IMR-90 (cell line): Measurements from ENCODE around the gene PIRT. TPM values are rescaled to one million over a fixed set of nuclear protein-coding genes. Genes with fewer than 3 reads are reported as not detected.

Experiments used
- ATAC-seq: fragments of 200-7000 bp; cut with Tn5 transposase; 2 replicates; pipeline ENCODE4 v1.9.1; 2020; ENCODE audit warnings: low read depth, mild to moderate bottlenecking, moderate library complexity
- BruUV-seq: library from RNA; stranded (reverse); fragments of 400-500 nt; replicated peaks from 2 replicates; lab custom pipeline; 2021; lab: Mats Ljungman, UMichigan
- CTCF ChIA-PET: fragments of 300-600 bp; formaldehyde crosslinking; extraction: SDS; loops from one replicate; lab custom pipeline; 2021; ENCODE audit warnings: antibody characterized with exemption; lab: Yijun Ruan, JAX
- POLR2A ChIA-PET: fragments of 300-600 bp; sonication (Branson Sonifier 250); formaldehyde crosslinking; loops from one replicate; lab custom pipeline; 2022; ENCODE audit warnings: antibody characterized with exemption; ENCODE audit not compliant: unreplicated experiment; lab: Charles Lee
- DNase-seq: peaks from one replicate; pipeline ENCODE4 v3.0.0; 2013
- H2AFZ ChIP-seq: replicated peaks from 2 replicates; pipeline ENCODE3; 2013; ENCODE audit warnings: low read length, mild to moderate bottlenecking; ENCODE audit not compliant: poor library complexity
- H2AK5ac ChIP-seq: 2 replicates; pipeline ENCODE4 v1.6.1; 2013; ENCODE audit warnings: low read depth, low read length, inconsistent platforms
- H2AK9ac ChIP-seq: replicated peaks from 2 replicates; pipeline ENCODE3; 2013; ENCODE audit warnings: mild to moderate bottlenecking, low read depth, low read length, moderate library complexity; ENCODE audit not compliant: poor library complexity
- H2BK120ac ChIP-seq: 2 replicates; pipeline ENCODE4 v1.6.1; 2013; ENCODE audit warnings: low read depth, low read length, inconsistent platforms
- H2BK15ac ChIP-seq: 3 replicates; pipeline ENCODE4 v1.6.1; 2013; ENCODE audit warnings: low read depth, low read length, inconsistent platforms
- H2BK20ac ChIP-seq: 2 replicates; pipeline ENCODE4 v1.6.1; 2013; ENCODE audit warnings: low read depth, mild to moderate bottlenecking, inconsistent platforms, low read length, moderate library complexity
- H2BK5ac ChIP-seq: 2 replicates; pipeline ENCODE4 v1.6.1; 2013; ENCODE audit warnings: mild to moderate bottlenecking, low read depth, low read length, inconsistent platforms; ENCODE audit not compliant: poor library complexity, severe bottlenecking
- H3K14ac ChIP-seq: replicated peaks from 2 replicates; pipeline ENCODE4 v1.6.1; 2013; ENCODE audit warnings: low read depth, low read length, inconsistent platforms
- H3K18ac ChIP-seq: 2 replicates; pipeline ENCODE4 v1.6.1; 2013; ENCODE audit warnings: low read depth, low read length, control low read depth
- H3K23ac ChIP-seq: 2 replicates; pipeline ENCODE4 v1.6.1; 2013; ENCODE audit warnings: low read depth, low read length, inconsistent platforms
- H3K27ac ChIP-seq: 2 replicates; pipeline ENCODE4 v1.5.1; 2013; ENCODE audit warnings: mild to moderate bottlenecking, control low read depth, low read length; ENCODE audit not compliant: insufficient read depth
- H3K27me3 ChIP-seq: 2 replicates; pipeline ENCODE4 v1.6.1; 2013; ENCODE audit warnings: low read length; ENCODE audit not compliant: control insufficient read depth, insufficient read depth
- H3K36me3 ChIP-seq: 2 replicates; pipeline ENCODE4 v1.6.1; 2013; ENCODE audit warnings: low read length, mixed read lengths; ENCODE audit not compliant: control insufficient read depth, insufficient read depth
- H3K4ac ChIP-seq: 2 replicates; pipeline ENCODE4 v1.6.1; 2013; ENCODE audit warnings: low read depth, low read length, inconsistent platforms
- H3K4me1 ChIP-seq: 2 replicates; pipeline ENCODE4 v1.6.1; 2013; ENCODE audit warnings: low read length, mixed read lengths; ENCODE audit not compliant: control insufficient read depth, insufficient read depth
- H3K4me2 ChIP-seq: 2 replicates; pipeline ENCODE4 v1.6.1; 2013; ENCODE audit warnings: low read depth, mild to moderate bottlenecking, control low read depth, low read length, moderate library complexity
- H3K4me3 ChIP-seq: 2 replicates; pipeline ENCODE4 v1.5.1; 2013; ENCODE audit warnings: low read depth, mild to moderate bottlenecking, control low read depth, low read length, moderate library complexity; ENCODE audit not compliant: insufficient read depth
- H3K56ac ChIP-seq: 2 replicates; pipeline ENCODE4 v1.6.1; 2013; ENCODE audit warnings: low read length, inconsistent platforms; ENCODE audit not compliant: insufficient read depth; ENCODE audit errors: extremely low read depth
- H3K79me1 ChIP-seq, 2 experiments: 2 replicates each; pipeline ENCODE4 v1.6.1; 2013; ENCODE audit warnings: low read length in 2 of 2, inconsistent platforms in 1 of 2, low read depth in 1 of 2
- H3K9ac ChIP-seq: 2 replicates; pipeline ENCODE4 v1.6.1; 2013; ENCODE audit warnings: low read depth, low read length, control low read depth
- H3K9me1 ChIP-seq: 2 replicates; pipeline ENCODE4 v1.6.1; 2013; ENCODE audit warnings: low read length, inconsistent platforms; ENCODE audit not compliant: insufficient read depth
- H3K9me3 ChIP-seq: 2 replicates; pipeline ENCODE4 v1.6.1; 2013; ENCODE audit warnings: low read length; ENCODE audit not compliant: control insufficient read depth, insufficient read depth
- H4K20me1 ChIP-seq: 2 replicates; pipeline ENCODE4 v1.6.1; 2013; ENCODE audit warnings: low read length, inconsistent platforms; ENCODE audit not compliant: insufficient read depth
- H4K5ac ChIP-seq: 2 replicates; pipeline ENCODE4 v1.6.1; 2013; ENCODE audit warnings: mild to moderate bottlenecking, low read depth, low read length, control low read depth
- H4K8ac ChIP-seq, 2 experiments: 2 replicates each; pipeline ENCODE4 v1.6.1; 2013; ENCODE audit warnings: low read depth in 2 of 2, low read length in 2 of 2, control low read depth in 1 of 2, inconsistent platforms in 1 of 2
- H4K91ac ChIP-seq: 2 replicates; pipeline ENCODE4 v1.6.1; 2013; ENCODE audit warnings: low read depth, low read length, inconsistent platforms; ENCODE audit not compliant: insufficient read depth
- BHLHE40 ChIP-seq: fragments of 150-350 bp; IDR thresholded peaks from 2 replicates; pipeline ENCODE4 v1.6.1; 2016; ENCODE audit warnings: mild to moderate bottlenecking, low read depth, low read length
- CEBPB ChIP-seq: IDR thresholded peaks from 2 replicates; pipeline ENCODE4 v1.6.1; 2012; ENCODE audit warnings: low read depth, low read length, improper control_type of control experiment
- FOS ChIP-seq: fragments of 150-350 bp; IDR thresholded peaks from 2 replicates; pipeline ENCODE4 v1.6.1; 2016; ENCODE audit warnings: low read depth, low read length
- NFE2L2 ChIP-seq: fragments of 150-350 bp; IDR thresholded peaks from 2 replicates; pipeline ENCODE4 v1.6.1; 2016; ENCODE audit warnings: low read depth, mild to moderate bottlenecking, low read length
- RCOR1 ChIP-seq: IDR thresholded peaks from 2 replicates; pipeline ENCODE4 v1.6.1; 2012; ENCODE audit warnings: mild to moderate bottlenecking, low read length, improper control_type of control experiment; ENCODE audit not compliant: insufficient replicate concordance
- SMC3 ChIP-seq: fragments of 150-350 bp; IDR thresholded peaks from 2 replicates; pipeline ENCODE4 v1.6.1; 2016; ENCODE audit warnings: low read depth, mild to moderate bottlenecking, antibody characterized with exemption, low read length, moderate library complexity
- WGBS, 2 experiments: methylation state at CpG; one replicate each; pipeline versions ENCODE4 v1.1.5 to v1.1.7; 2013; ENCODE audit warnings: missing lambda C conversion rate in 2 of 2; ENCODE audit not compliant: insufficient read length in 1 of 2; ENCODE audit errors: extremely low coverage in 2 of 2; 5-methylcytosine and 5-hydroxymethylcytosine counted together
- dilution Hi-C: fragments of 300-500 bp; cut with HindIII; formaldehyde crosslinking; loops from one replicate; pipeline ENCODE4 v1.14.3; 2018; ENCODE audit warnings: low sequenced_read_pairs; ENCODE audit not compliant: unreplicated experiment
- in situ Hi-C: fragments of 300-500 bp; cut with MboI; formaldehyde crosslinking; loops from 3 replicates; pipeline ENCODE4 v1.14.3; 2019; ENCODE audit warnings: low sequenced_read_pairs, inconsistent platforms, mixed read lengths
- intact Hi-C: fragments of 100-400 bp; cut with micrococcal nuclease; formaldehyde crosslinking; loops from 2 replicates; pipeline ENCODE4 v1.10.0; 2022
- polyA plus RNA-seq, 3 experiments: library from polyadenylated mRNA; depleted of rRNA; stranded (reverse); fragments of >200 nt; gene quantifications; 2 replicates each; pipeline ENCODE4 v1.2.3, GENCODE V29; 2012; ENCODE audit warnings: low replicate concordance in 1 of 3
- total RNA-seq: library from RNA; depleted of rRNA; stranded (reverse); fragments of >200 nt; gene quantifications from 2 replicates; pipeline ENCODE4 v1.2.3, GENCODE V29; 2012

Gene PIRT
- total and polyA plus RNA-seq, 2 of the 4 experiments (the other 2 are of a cell fraction) = not detected

GRCh38 chr17:10809605-10810004 lies 28.3 kb downstream of the PIRT start:
- POLR2A ChIA-PET = no interaction called here
- H3K4me1 ChIP-seq = no peaks in the 10 kb centered on the region
- no peak overlapping the region for H3K4me3 ChIP-seq
- no peaks in the 10 kb centered on the region for H3K9me1 ChIP-seq
- no TSS peak for BruUV-seq
- H3K9ac ChIP-seq = no peak overlapping the region
- H4K91ac ChIP-seq = no peak overlapping the region
- intact Hi-C loops = no loop called here
- no peaks in the 10 kb centered on the region for H3K9me3 ChIP-seq
- no peaks in the 10 kb centered on the region for H3K27me3 ChIP-seq
- in situ Hi-C loops = no loop called here
- ATAC-seq (no peak), DNase-seq (no peak)
- 73% methylated on average over 2 of the region's 4 CpGs; no CpG with 5 or more reads in 1 of the 2 experiments for WGBS, 2 experiments
- no peak overlapping the region for H3K56ac ChIP-seq
- H3K18ac ChIP-seq = no peak overlapping the region
- dilution Hi-C loops = no loop called here
- no peak overlapping the region for H3K23ac ChIP-seq
- H2AK9ac ChIP-seq = no peak overlapping the region
- H2BK20ac ChIP-seq = no peak overlapping the region
- no peak overlapping the region for H2AK5ac ChIP-seq
- H2BK5ac ChIP-seq = no peak overlapping the region
- TF ChIP-seq CEBPB (no peak), FOS (no peak), SMC3 (no peak), RCOR1 (no peak), BHLHE40 (no peak), NFE2L2 (no peak)
- CTCF ChIA-PET = no interaction called here
- no peaks in the 10 kb centered on the region for H3K79me1 ChIP-seq
- H3K4me2 ChIP-seq = no peak overlapping the region
- H2BK120ac ChIP-seq = no peak overlapping the region
- H3K27ac ChIP-seq = no peak overlapping the region
- no peak overlapping the region for H2AFZ ChIP-seq
- no peaks in the 10 kb centered on the region for H3K36me3 ChIP-seq
- H2BK15ac ChIP-seq = no peak overlapping the region
- H3K14ac ChIP-seq = no peak overlapping the region
- no peak overlapping the region for H4K8ac ChIP-seq
- H3K4ac ChIP-seq = no peak overlapping the region
- no peak overlapping the region for H4K5ac ChIP-seq
- H4K20me1 ChIP-seq = no peaks in the 10 kb centered on the region
